B cell (primary cell): ENCODE results near the gene DDAH2. TPM values are rescaled to one million over a fixed set of nuclear protein-coding genes. Genes with fewer than 3 reads are reported as not detected.

Experiments used
- ATAC-seq: fragments of 200-7000 bp; cut with Tn5 transposase; one replicate; pipeline ENCODE4 v1.10.0; 2021; ENCODE audit warnings: low read depth, mild to moderate bottlenecking, moderate number of reproducible peaks, moderate library complexity
- CTCF ChIA-PET: fragments of 350-600 bp; sonication (Branson Sonifier 250); formaldehyde crosslinking; loops from one replicate; lab custom pipeline; 2021; ENCODE audit warnings: antibody characterized with exemption, inconsistent platforms; lab: Charles Lee
- POLR2A ChIA-PET: fragments of 350-600 bp; sonication (Branson Sonifier 250); formaldehyde crosslinking; loops from one replicate; lab custom pipeline; 2021; ENCODE audit warnings: antibody characterized with exemption; lab: Charles Lee
- DNase-seq: peaks from one replicate; pipeline ENCODE4 v3.0.0; 2013
- H2AFZ ChIP-seq: 2 replicates; pipeline ENCODE4 v1.6.1; 2012; ENCODE audit warnings: mild to moderate bottlenecking, low read depth, low read length; ENCODE audit not compliant: insufficient read depth, poor library complexity, severe bottlenecking
- H3K27ac ChIP-seq, 2 donors: 1 replicate in 1 of 2; 2 replicates in 1 of 2; pipeline ENCODE4 v1.5.1; 2012 to 2013; ENCODE audit warnings: low read length in 2 of 2, mild to moderate bottlenecking in 2 of 2, moderate library complexity in 1 of 2
- H3K27me3 ChIP-seq, 4 experiments: fragments of 200-600 bp in 1 of 4; sonication (generic) in 1 of 4; replicated peaks in 1 of 4; 1 replicate in 2 of 4; 2 replicates in 2 of 4; pipeline versions ENCODE4 v1.6.1 to v1.7.0; 2013 to 2016; ENCODE audit warnings: low read length in 3 of 4, mild to moderate bottlenecking in 2 of 4, mixed read lengths in 1 of 4, moderate library complexity in 1 of 4; ENCODE audit not compliant: insufficient read depth in 4 of 4, control insufficient read depth in 3 of 4; ENCODE audit errors: control extremely low read depth in 1 of 4
- H3K36me3 ChIP-seq, 2 experiments: replicated peaks in 1 of 2; 1 replicate in 1 of 2; 2 replicates in 1 of 2; pipeline versions ENCODE4 v1.6.1 to v1.7.1; 2013; ENCODE audit warnings: low read length in 1 of 2; ENCODE audit not compliant: insufficient read depth in 2 of 2, control insufficient read depth in 1 of 2; ENCODE audit errors: control extremely low read depth in 1 of 2, extremely low read depth in 1 of 2
- H3K4me1 ChIP-seq, 2 donors: fragments of 200-600 bp in 1 of 2; sonication (generic) in 1 of 2; 1 replicate in 1 of 2; 2 replicates in 1 of 2; pipeline versions ENCODE4 v1.5.1 to v1.6.1; 2013 to 2017; ENCODE audit warnings: low read length in 2 of 2; ENCODE audit not compliant: control insufficient read depth in 2 of 2, insufficient read depth in 2 of 2
- H3K4me2 ChIP-seq: replicated peaks from 2 replicates; pipeline ENCODE3; 2012; ENCODE audit warnings: mild to moderate bottlenecking, low read depth, low read length; ENCODE audit not compliant: poor library complexity, severe bottlenecking
- H3K4me3 ChIP-seq, 5 experiments: fragments of 200-600 bp in 1 of 5; sonication (generic) in 1 of 5; 1 replicate in 3 of 5; 2 replicates in 2 of 5; pipeline versions ENCODE4 v1.5.1 to v1.7.0; 2011 to 2016; ENCODE audit warnings: low read length in 4 of 5, mild to moderate bottlenecking in 4 of 5, low read depth in 2 of 5, control low read depth in 1 of 5, moderate library complexity in 1 of 5; ENCODE audit not compliant: insufficient read depth in 1 of 5; ENCODE audit errors: control extremely low read depth in 1 of 5, extremely low read depth in 1 of 5
- H3K79me2 ChIP-seq: fragments of 200-600 bp; sonication (generic); one replicate; pipeline ENCODE4 v1.6.0; 2016; ENCODE audit warnings: low read length; ENCODE audit not compliant: control insufficient read depth, insufficient read depth
- H3K9ac ChIP-seq: fragments of 200-600 bp; sonication (generic); 2 replicates; pipeline ENCODE4 v1.6.1; 2017; ENCODE audit warnings: mild to moderate bottlenecking, low read length, moderate library complexity
- H3K9me3 ChIP-seq, 3 donors: one replicate each; pipeline versions ENCODE4 v1.6.1 to v1.7.1; 2013; ENCODE audit warnings: low read length in 2 of 3; ENCODE audit not compliant: control insufficient read depth in 2 of 3, insufficient read depth in 1 of 3; ENCODE audit errors: control extremely low read depth in 1 of 3
- H4K20me1 ChIP-seq: 2 replicates; pipeline ENCODE4 v1.6.0; 2012; ENCODE audit warnings: mild to moderate bottlenecking, low read length; ENCODE audit not compliant: insufficient read depth, control insufficient read depth, poor library complexity, severe bottlenecking
- H3K27ac Mint-ChIP-seq: one replicate; pipeline ENCODE4 v1.8.0; 2021; ENCODE audit warnings: mixed read lengths
- H3K27me3 Mint-ChIP-seq: one replicate; pipeline ENCODE4 v1.8.0; 2021; ENCODE audit warnings: mixed read lengths
- H3K4me1 Mint-ChIP-seq: one replicate; pipeline ENCODE4 v1.8.0; 2021; ENCODE audit warnings: mixed read lengths
- H3K4me3 Mint-ChIP-seq: one replicate; pipeline ENCODE4 v1.8.0; 2021; ENCODE audit warnings: mixed read lengths
- H3K9me3 Mint-ChIP-seq: one replicate; pipeline ENCODE4 v1.8.0; 2022; ENCODE audit warnings: mixed read lengths; ENCODE audit not compliant: insufficient read depth
- EZH2 ChIP-seq: IDR thresholded peaks from 2 replicates; pipeline ENCODE4 v1.6.1; 2012; ENCODE audit warnings: borderline replicate concordance, low read depth, mild to moderate bottlenecking, moderate library complexity, low read length; ENCODE audit not compliant: insufficient read depth, poor library complexity, severe bottlenecking
- WGBS: methylation state at CpG from one replicate; pipeline ENCODE4 v1.1.5; 2013; ENCODE audit warnings: missing lambda C conversion rate; ENCODE audit not compliant: insufficient coverage; 5-methylcytosine and 5-hydroxymethylcytosine counted together
- intact Hi-C: fragments of 100-400 bp; cut with micrococcal nuclease; formaldehyde crosslinking; loops from one replicate; pipeline ENCODE4 v1.10.0; 2022
- polyA plus RNA-seq: library from polyadenylated mRNA; depleted of rRNA; stranded (reverse); fragments of >200 nt; gene quantifications from 2 replicates; pipeline ENCODE4 v1.2.3, GENCODE V29; 2012
- total RNA-seq, 2 donors: library from RNA; stranded (reverse); fragments of 120-200 nt in 1 of 2; gene quantifications; 1 replicate in 1 of 2; 2 replicates in 1 of 2; pipeline versions ENCODE4 v1.2.3 to v1.2.4, GENCODE V29; 2013 to 2022
- TF ChIP-seq, protein P1 (sequence below): fragments of 200-600 bp; IDR thresholded peaks from one replicate; pipeline ENCODE4 v1.8.0; 2022; ENCODE audit warnings: antibody characterized with exemption, mild to moderate bottlenecking

Gene DDAH2
- total and polyA plus RNA-seq, 2 donors (not counting 1 experiment from before 2014, with no cell fraction given), result 59.2 to 87.2 TPM

DNA sequence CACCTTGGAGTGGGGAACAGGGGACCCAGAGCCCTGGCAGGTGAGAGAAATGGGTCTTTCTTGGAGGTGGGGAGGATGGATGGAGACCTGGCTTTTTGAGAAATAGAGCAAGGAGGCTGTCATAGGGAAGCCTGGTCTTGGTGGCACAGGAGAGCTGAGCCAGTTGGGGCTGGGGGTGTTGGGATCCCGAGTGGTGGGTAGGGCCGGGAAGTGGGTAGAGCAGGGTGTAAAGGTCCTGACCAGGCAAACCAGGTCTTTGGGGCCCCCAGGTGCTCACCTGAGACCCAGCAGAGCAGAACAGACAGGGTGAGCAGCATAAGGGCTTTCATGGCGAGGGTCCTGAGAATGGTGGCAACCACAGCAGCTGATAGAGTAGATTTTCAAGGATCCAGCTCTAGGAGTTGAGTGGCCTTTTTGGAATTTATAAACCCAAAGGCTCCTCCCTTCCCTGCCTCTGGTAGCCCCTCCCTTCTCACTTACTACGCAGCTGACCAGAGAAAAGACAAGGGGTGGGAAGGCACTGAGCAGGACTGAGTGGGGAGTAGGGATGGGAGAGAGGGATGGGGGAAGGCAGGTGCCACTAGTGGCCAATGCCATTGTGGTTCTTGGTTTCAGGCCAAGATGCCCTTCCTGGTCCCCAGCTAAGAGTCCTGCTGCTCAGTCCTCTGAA lies 7.6 kb downstream of the DDAH2 start, which contains the start of gene LY6G6C:
Gene LY6G6C (minus strand): TSS at position 396 of the 670 bp plus-strand sequence. CDS start 67 bp downstream, at position 329.
- no peak within 1 kb of the TSS for H2AFZ ChIP-seq
- TF ChIP-seq, protein P1, sequence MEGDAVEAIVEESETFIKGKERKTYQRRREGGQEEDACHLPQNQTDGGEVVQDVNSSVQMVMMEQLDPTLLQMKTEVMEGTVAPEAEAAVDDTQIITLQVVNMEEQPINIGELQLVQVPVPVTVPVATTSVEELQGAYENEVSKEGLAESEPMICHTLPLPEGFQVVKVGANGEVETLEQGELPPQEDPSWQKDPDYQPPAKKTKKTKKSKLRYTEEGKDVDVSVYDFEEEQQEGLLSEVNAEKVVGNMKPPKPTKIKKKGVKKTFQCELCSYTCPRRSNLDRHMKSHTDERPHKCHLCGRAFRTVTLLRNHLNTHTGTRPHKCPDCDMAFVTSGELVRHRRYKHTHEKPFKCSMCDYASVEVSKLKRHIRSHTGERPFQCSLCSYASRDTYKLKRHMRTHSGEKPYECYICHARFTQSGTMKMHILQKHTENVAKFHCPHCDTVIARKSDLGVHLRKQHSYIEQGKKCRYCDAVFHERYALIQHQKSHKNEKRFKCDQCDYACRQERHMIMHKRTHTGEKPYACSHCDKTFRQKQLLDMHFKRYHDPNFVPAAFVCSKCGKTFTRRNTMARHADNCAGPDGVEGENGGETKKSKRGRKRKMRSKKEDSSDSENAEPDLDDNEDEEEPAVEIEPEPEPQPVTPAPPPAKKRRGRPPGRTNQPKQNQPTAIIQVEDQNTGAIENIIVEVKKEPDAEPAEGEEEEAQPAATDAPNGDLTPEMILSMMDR, result no peak
- TF ChIP-seq EZH2, result no peak
- H3K4me3 Mint-ChIP-seq, result no peak within 1 kb of the TSS
- ATAC-seq, result no peak
- H3K4me3 ChIP-seq, result no peak within 1 kb of the TSS
- H3K27ac Mint-ChIP-seq, result no peak within 1 kb of the TSS
- no peaks in the 10 kb centered on the region for H4K20me1 ChIP-seq
- H3K27me3 Mint-ChIP-seq, result no peaks in the 10 kb centered on the region
- ChIA-PET CTCF (no interaction called here), POLR2A (no interaction called here)
- no peaks in the 10 kb centered on the region for H3K9me3 ChIP-seq
- peaks cover 12 to 19% of the 10 kb centered on the region in 2 donors for H3K4me1 ChIP-seq
- no peak within 1 kb of the TSS for H3K4me2 ChIP-seq
- no peak within 1 kb of the TSS for H3K9ac ChIP-seq
- no peak for DNase-seq
- no peaks in the 10 kb centered on the region for H3K79me2 ChIP-seq
- H3K36me3 ChIP-seq, result peaks cover 0 to 10% of the 10 kb centered on the region in 2 experiments
- 86% methylated on average over 2 of the region's 4 CpGs for WGBS
- no peaks in the 10 kb centered on the region for H3K27me3 ChIP-seq
- H3K4me1 Mint-ChIP-seq, result peaks cover 28% of the 10 kb centered on the region
- H3K9me3 Mint-ChIP-seq, result no peaks in the 10 kb centered on the region
- intact Hi-C loops, result no loop called here
- no peak within 1 kb of the TSS for H3K27ac ChIP-seq

DNA sequence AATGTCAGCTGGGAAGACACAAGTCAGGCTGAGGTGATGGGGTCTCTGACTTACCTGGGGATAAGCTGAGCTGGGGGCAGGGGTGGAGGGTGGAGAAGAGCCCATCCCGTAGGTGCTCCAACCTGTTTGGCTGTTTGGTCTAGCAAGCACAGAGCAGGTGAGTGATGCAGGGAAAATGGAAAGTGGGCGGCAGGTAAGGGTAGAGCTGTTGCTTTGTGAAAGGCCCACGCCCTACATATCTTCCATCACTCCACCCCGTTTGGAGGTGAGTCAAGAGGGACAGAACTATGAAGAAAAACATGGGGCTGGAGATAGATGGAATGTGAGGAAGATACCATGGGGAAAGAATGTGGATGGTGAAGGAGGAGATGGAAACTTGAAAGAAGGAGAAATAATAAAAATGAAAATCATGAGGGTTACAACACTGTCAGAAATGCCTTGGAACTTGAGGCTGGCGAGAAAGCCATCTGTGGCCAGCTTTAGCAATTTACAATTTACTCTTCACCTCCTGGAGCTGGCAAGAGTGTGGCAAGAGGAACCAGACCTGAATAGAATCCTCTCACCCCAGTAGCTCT lies 8.8 kb downstream of the DDAH2 start:
- H3K27ac Mint-ChIP-seq, result no peak overlapping the region
- no peaks in the 10 kb centered on the region for H3K27me3 Mint-ChIP-seq
- H3K36me3 ChIP-seq, result no peaks in the 10 kb centered on the region
- no peaks in the 10 kb centered on the region for H3K79me2 ChIP-seq
- no peak for ATAC-seq
- no peaks in the 10 kb centered on the region for H3K9me3 ChIP-seq
- H3K4me3 ChIP-seq, result no peak overlapping the region
- H3K4me1 ChIP-seq, result peaks cover 7 to 12% of the 10 kb centered on the region in 2 donors
- ChIA-PET POLR2A (no interaction called here), CTCF (interaction anchor here (0.6 kb wide), 1 partner anchor 41 kb away, joined by 3 read pairs; no protein-coding TSS in a partner anchor)
- H3K4me1 Mint-ChIP-seq, result peaks cover 19% of the 10 kb centered on the region
- H3K9me3 Mint-ChIP-seq, result no peaks in the 10 kb centered on the region
- no peak overlapping the region for H3K4me2 ChIP-seq
- 97% methylated on average over 4 of the region's 5 CpGs for WGBS
- no peaks in the 10 kb centered on the region for H3K27me3 ChIP-seq
- H2AFZ ChIP-seq, result no peak overlapping the region
- no peak for DNase-seq
- H3K27ac ChIP-seq, result no peak overlapping the region
- H3K9ac ChIP-seq, result no peak overlapping the region
- no peak overlapping the region for H3K4me3 Mint-ChIP-seq
- intact Hi-C loops, result no loop called here
- H4K20me1 ChIP-seq, result no peaks in the 10 kb centered on the region
- TF ChIP-seq, protein P1, result no peak
- TF ChIP-seq EZH2, result no peak
